CD4-positive, alpha-beta T cell treated with Interleukin-6 for 4 hours (primary cell): ENCODE results near the gene RIPOR3.
"Not testable (repeated sequence)": the region's sequence is repeated elsewhere in the genome, so short reads cannot be mapped to it uniquely, and the experiment has no call there.

Experiments
- DNase-seq: peaks from one replicate; pipeline ENCODE4 v3.0.0-alpha.2; 2020; ENCODE audit warnings: mixed read lengths

RIPOR3 gene

DNA sequence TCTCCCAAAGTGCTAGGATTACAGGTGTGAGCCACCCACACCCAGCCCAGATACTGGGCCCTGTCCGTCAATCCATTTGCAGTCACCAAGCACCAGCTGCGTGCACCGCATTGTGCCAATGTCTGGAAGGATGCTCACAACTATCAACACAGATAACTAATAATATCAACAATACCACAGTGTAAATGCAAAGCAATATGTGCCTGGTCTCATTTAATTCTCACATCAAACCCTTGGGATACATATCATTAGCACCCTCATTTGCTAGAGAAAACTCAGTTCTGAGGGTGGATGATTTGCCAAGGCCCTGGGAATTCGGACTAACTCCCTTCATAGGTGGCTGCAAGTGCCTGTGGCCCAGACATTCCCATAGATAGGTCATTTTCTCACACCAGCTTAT, 14.5 kb downstream of the RIPOR3 start:
- DNase-seq = no peak

DNA sequence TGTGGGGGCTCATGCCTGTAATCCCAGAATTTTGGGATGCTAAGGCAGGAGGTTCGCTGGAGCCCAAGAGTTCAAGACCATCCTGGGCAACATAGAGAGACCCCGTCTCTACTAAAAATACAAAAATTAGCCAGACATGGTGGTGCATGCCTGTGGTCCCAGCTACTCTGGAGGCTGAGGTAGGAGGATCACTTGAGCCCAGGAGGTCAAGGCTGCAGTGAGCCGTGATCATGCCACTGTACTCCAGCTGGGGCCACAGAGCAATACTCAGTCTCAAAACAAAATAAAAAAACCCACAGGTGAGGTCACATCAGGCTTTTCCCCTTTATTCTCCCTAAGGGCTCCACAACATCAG, 15.0 kb downstream of the RIPOR3 start:
- DNase-seq = not testable (repeated sequence)

DNA sequence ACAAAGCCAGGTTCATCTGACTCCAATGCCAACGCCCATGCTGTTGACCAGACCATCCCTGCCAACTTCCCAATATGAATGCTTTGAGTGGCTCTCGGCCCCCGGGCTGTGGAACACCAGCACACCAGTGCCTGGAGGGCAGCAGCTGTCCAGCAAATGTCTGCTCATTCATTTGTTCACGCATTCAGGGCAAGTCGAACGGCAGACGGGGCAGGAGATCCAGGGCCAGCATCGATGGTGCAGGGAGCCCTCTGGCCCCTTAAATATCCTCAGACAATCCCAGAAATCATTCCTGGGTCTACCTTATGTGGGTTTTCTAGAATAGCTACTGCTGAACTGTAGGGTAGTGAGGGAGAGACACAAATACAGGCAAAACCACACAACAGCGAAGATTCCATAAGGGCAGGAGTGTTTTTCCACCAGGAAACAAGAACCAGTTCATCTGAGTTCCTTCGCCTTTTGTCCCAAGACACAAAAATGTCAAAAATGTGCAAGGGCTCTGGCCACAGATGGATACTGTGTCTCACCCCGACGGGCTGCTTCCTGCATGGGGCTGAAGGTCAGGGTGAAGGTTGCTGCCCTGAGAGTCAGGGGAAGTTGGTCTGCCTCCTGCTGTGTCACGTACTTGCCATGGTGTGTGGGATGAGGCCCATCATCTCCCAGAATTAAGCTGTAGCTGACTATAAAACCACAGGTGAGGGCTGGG, 15.5 kb downstream of the RIPOR3 start:
- no peak for DNase-seq

- DNase-seq = no peak
Measured at GRCh38 chr20:50674138-50674825, 17.1 kb downstream of the RIPOR3 start.

DNA sequence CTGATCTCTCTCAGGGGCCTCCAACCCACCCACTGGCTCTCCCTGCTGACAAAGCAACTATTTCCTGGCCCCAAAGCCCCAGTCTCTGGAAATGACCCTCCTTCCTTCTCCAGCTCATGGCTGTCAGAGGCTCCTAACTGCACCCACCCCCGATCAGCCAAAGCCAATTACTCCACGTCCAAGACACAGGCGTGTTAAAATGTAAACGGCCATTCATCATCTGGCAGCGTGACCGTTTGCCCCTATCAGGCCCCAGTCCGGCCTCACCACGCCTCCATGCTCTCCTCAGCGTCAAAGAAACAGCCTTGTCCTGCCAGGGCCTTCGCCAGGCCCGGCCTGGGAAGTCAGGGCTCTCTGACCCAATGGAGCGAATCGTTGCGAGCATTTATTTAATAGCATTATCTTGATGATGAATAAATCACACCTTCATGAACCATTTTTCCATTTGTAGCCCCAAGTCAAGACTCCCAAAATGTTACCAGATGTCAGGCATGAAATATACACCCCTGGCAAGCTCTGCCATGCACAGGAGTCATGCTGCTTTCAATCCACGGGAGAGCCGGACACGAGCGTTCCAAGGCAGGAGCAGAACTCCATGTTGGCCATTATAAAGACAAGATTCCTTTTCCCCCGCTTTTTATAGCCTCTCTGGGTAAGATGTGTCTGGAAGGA, 17.7 kb downstream of the RIPOR3 start:
- DNase-seq = no peak

- DNase-seq = no peak
Measured at GRCh38 chr20:50673146-50673465, 18.2 kb downstream of the RIPOR3 start.

DNA sequence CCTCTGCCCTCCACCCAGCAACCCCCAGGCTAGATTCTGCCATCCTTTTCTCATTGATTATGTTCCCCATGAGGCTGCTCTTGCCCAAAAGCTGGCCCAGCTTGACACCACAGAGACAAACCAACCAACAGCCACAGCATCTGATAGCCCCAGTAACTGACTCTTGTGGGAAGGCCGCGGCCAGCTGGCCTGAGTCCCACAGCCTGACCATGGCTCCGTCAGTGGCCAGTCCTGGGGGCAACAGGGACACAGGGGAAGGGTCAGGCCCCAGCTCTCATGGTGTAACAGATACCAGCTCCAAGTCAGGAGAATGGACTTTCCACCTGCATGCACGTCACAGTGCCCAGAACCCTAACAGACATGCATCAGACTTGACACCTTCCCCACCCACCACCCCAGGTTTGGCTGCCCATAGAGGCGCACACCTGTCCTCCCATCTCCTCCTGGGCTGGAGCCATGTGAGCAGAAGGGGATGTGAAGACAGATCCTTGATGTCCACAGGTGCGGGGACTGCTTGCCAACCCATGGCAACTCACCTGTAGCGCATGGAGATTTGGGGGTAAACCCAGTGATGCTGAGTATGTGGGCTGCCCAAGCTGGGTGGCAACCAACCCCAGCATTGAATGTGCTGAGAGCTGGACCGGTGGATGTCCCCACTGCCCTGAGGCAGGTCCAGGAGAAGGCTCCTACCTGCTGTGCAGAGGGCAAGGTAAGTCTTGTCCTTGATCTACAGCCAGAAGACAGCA, 18.8 kb downstream of the RIPOR3 start:
- no peak for DNase-seq

DNA sequence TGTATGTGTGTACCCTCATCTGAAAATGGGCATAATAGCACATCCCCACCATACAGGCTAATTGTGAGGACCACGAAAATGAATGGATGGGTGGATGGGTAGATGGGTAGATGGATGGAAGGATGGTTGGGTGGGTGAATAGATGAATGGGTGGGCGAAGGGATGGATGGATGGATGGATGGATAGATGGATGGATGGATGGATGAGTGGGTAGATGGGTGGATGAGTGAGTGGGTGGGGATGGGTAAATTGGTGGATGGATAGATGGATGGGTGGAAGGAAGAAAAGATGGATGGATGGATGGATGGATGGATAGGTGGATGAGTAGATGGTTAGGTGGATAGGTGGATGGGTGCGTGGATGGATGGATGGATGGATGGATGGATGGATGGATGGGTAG, 19.7 kb downstream of the RIPOR3 start:
- no peak for DNase-seq

DNA sequence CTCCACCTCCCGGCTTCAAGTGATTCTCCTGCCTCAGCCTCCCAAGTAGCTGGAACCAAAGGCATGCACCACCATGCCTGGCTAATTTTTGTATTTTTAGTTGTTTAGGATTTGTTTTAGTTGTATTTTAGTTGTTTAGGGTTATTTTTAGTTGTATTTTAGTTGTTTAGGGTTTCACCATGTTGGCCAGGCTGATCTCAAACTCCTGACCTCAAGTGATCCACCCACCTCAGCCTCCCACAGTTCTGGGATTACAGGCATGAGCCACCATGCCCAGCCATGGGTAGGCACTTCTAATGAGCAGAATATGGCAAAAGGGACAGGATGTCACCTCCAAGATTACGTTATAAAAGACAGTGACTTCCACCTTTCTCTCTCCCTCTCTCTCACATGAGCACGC, 20.3 kb downstream of the RIPOR3 start:
- not testable (repeated sequence) for DNase-seq

DNA sequence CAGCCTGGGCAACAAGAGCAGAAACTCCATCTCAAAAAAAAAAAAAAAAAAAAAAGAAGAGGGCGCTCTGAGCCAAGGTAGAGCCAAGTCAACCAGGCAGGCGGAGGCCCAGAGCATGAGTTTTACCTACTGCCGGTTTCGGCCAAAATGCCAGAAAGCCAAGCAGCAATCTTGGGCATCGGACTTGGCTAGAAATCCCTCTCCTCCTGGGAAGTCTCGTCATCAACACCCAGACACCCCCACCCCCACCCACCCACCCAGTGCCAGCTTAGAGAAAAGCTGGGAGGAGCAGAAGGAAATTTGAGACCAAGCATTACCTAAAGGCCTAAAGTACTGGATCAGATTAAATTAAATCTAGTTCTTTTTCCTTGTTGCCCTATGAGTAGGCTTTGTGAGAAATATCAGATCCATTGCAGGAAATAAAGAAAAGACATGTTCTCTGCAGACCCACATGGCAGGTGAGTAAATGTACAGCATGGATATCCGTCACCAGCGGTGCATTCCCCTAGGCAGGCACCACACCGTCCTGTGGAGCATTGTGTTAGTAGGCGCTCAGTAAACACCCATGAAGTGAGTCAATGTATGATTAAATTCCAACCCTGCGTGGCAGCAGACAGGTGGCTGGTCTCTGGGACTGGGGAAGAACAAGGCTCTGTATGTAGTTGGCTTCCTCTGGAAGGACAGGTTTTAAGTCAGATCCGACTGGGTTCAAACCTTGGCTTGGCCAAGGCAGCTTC, 21.0 kb downstream of the RIPOR3 start:
- DNase-seq = no peak

DNA sequence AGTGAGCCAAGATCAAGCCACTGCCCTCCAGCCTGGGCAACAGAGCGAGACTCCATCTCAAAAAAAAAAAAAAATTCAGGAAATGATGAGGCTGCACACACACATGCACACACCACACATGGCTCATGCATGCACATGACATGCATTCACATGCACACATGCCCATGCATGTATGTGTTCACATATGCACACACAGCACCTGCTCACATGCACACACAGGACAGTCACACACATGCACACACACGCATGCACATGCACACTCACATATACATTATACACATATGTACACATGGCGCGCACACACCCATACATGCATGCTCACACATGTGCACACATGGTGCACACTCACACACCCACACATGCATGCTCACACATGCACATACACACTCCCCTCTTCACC, 22.5 kb downstream of the RIPOR3 start:
- DNase-seq = no peak

- no peak for DNase-seq
Measured at GRCh38 chr20:50668326-50668725, 23.0 kb downstream of the RIPOR3 start.

- no peak for DNase-seq
Measured at GRCh38 chr20:50666709-50667298, 24.5 kb downstream of the RIPOR3 start.

- no peak for DNase-seq
Measured at GRCh38 chr20:50664254-50664653, 27.1 kb downstream of the RIPOR3 start.

DNA sequence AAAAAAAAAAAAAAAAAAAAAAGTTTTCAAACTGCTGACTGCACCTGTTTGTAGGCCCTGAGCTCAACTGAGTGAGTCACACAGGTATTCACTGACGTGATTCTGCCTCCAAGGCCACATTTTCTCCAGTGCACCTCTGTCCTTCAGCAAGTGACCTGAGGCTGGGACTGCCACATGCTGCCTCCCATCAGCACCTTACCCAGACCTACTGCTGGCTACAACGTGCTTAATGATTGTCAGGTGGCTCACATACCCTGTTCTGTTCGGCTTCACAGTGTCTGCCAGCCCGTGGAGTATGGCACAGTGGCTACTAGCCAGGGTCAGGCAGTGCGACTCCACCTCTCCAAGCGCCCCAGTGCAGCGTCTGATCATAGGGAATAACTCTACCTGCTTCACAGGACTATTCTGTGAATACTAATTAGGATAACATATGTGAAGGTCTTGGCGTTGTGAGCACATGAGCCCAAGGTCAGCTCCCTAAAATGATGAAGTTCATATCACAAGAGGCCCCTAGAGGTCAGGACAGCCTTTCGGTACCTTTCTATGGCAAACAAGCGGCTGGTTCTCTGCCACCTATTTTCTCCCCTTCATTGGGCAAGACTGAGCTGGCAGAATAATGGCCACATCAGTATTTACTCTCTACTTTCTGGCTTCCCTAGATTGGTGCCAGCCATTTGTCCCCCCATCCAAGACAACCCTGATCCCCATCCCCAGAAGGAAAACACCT, 28.1 kb downstream of the RIPOR3 start:
- no peak for DNase-seq

- DNase-seq = no peak
Measured at GRCh38 chr20:50659975-50660670, 31.2 kb downstream of the RIPOR3 start.

- no peak for DNase-seq
Measured at GRCh38 chr20:50658804-50659380, 32.5 kb downstream of the RIPOR3 start.

- no peak for DNase-seq
Measured at GRCh38 chr20:50655311-50655880, 35.9 kb downstream of the RIPOR3 start.

GRCh38 chr20:50654904-50655303, 36.4 kb downstream of the RIPOR3 start:
- DNase-seq = no peak

- DNase-seq = no peak
Measured at GRCh38 chr20:50652702-50653294, 38.5 kb downstream of the RIPOR3 start.
